Ovary (tissue), 9 donors: ENCODE measurements around the gene PEPD. TPM values are rescaled to one million over a fixed set of nuclear protein-coding genes. Genes with fewer than 3 reads are reported as not detected.

ENCODE experiments used
- DNase-seq, 5 donors: peaks; one replicate each; pipeline ENCODE4 v3.0.0-alpha.2; 2019 to 2020
- H3K27ac ChIP-seq, 2 donors: fragments of 200-600 bp; one replicate each; pipeline versions ENCODE4 v1.5.1 to v1.8.0; 2019 to 2022
- H3K27me3 ChIP-seq: fragments of 200-600 bp; one replicate; pipeline ENCODE4 v1.8.0; 2022
- H3K36me3 ChIP-seq: fragments of 200-600 bp; sonication (generic); one replicate; pipeline ENCODE4 v1.5.1; 2019
- H3K4me1 ChIP-seq: one replicate; pipeline ENCODE4 v1.8.1; 2013; ENCODE audit warnings: mild to moderate bottlenecking, moderate library complexity; ENCODE audit not compliant: insufficient read depth
- H3K4me3 ChIP-seq: fragments of 200-600 bp; sonication (generic); one replicate; pipeline ENCODE4 v1.5.1; 2017
- H3K9me3 ChIP-seq, 2 donors: fragments of 200-600 bp in 1 of 2; sonication (generic) in 1 of 2; one replicate each; pipeline versions ENCODE4 v1.5.1 to v1.8.1; 2013 to 2019; ENCODE audit warnings: mild to moderate bottlenecking in 1 of 2, moderate library complexity in 1 of 2
- CTCF ChIP-seq, 3 donors: fragments of 450-650 bp in 2 of 3; fragments of 200-600 bp in 1 of 3; IDR thresholded peaks; one replicate each; pipeline versions ENCODE4 v1.5.1 to v1.8.0; 2016 to 2022; ENCODE audit warnings: antibody characterized with exemption in 3 of 3, mild to moderate bottlenecking in 1 of 3
- EP300 ChIP-seq: sonication (generic); formaldehyde crosslinking; IDR thresholded peaks from one replicate; pipeline ENCODE4 v1.6.1; 2017; ENCODE audit warnings: antibody characterized with exemption
- POLR2A ChIP-seq: fragments of 450-650 bp; IDR thresholded peaks from one replicate; pipeline ENCODE4 v1.6.1; 2017; ENCODE audit warnings: antibody characterized with exemption, mild to moderate bottlenecking, moderate library complexity
- WGBS, 3 donors: extraction: QIAGEN DNeasy Blood & Tissue Kit in 1 of 3; methylation state at CpG; one replicate each; pipeline versions ENCODE4 v1.1.5 to v1.1.7; 2013 to 2017; 5-methylcytosine and 5-hydroxymethylcytosine counted together
- intact Hi-C, 4 donors: fragments of 100-400 bp; cut with DNase I; formaldehyde crosslinking; loops; one replicate each; pipeline versions ENCODE4 v1.11.0 to v1.15.1; 2022 to 2023
- polyA plus RNA-seq, 2 donors: library from polyadenylated mRNA; stranded (reverse); fragments of 200-250 nt in 1 of 2; fragments of 350-450 nt in 1 of 2; fragmentation: Illumina TruSeq in 1 of 2; extraction: RNeasy Lipid Tissue Mini Kit (QIAGEN cat#74804) in 1 of 2; gene quantifications; one replicate each; pipeline ENCODE4 v1.2.3, GENCODE V29; 2013 to 2014
- total RNA-seq, 7 donors: library from RNA; depleted of rRNA in 2 of 7; stranded (reverse); fragments of >200 nt in 2 of 7; fragmentation: NEBNext Ultra II Directional in 3 of 7; extraction: Animal tissue kit (Norgen Biotek cat#: 25700) in 3 of 7; gene quantifications; one replicate each; pipeline versions ENCODE4 v1.1.0 to v1.2.4, GENCODE V29; 2016 to 2023
- donor health status: DM: no; HTN: no; CAD: no; lungs with moderate emphysema.
- donor health status: DM: no; HTN: no; CAD: no.
- donor health status: Bipolar disorder and iron deficiency.
- donor health status: DM: yes; HTN: yes; CAD: no.
- donor health status: DM: no; HTN: no; CAD: no.
- donor health status: DM: yes; HTN: yes; CAD: no.

PEPD gene
- total and polyA plus RNA-seq, 9 donors, result 38.7 to 66.9 (median 58.9) TPM

GRCh38 chr19:33339016-33339984 is 182.3 kb downstream of the PEPD start:
- TF ChIP-seq CTCF (IDR thresholded peaks at IDR 0.05), result no peak
- no peak for TF ChIP-seq POLR2A
- no peak for TF ChIP-seq EP300
- Histone ChIP-seq H3K27me3 (no peaks in the 10 kb centered on the region), H3K27ac (no peak overlapping the region), H3K9me3 (no peaks in the 10 kb centered on the region), H3K36me3 (no peaks in the 10 kb centered on the region), H3K4me1 (no peaks in the 10 kb centered on the region), H3K4me3 (no peak overlapping the region)
- WGBS, 3 donors, result 77 to 79% (median 77%) methylated on average over 8 of the region's 8 CpGs
- intact Hi-C loops, result no loop called here
- DNase-seq, result no peak

Other genes with a start within 250 kb of the PEPD start
- gene CEBPA, start 219.3 kb downstream of the PEPD start, total RNA-seq, result 1 to 10 TPM; 1.5 to 6.1 (median 3.7) TPM
- 1 to 10 TPM in 1 of 2 donors, under 1 TPM in 1; 0.92 to 4.3 TPM for gene CEBPA, start 219.3 kb downstream of the PEPD start, polyA plus RNA-seq
- 10 to 100 TPM in 4 of 7 donors, 1 to 10 TPM in 3; 7.3 to 54.6 (median 12.0) TPM for gene CEBPG, start 148.1 kb downstream of the PEPD start, total RNA-seq
- gene CEBPG, start 148.1 kb downstream of the PEPD start, polyA plus RNA-seq, result 10 to 100 TPM in 1 of 2 donors, 1 to 10 TPM in 1; 5.6 to 12.1 TPM
- gene CHST8, start 100.2 kb upstream of the PEPD start, total RNA-seq, result 1 to 10 TPM in 3 of 7 donors, under 1 TPM in 4; 0.48 to 2.5 (median 0.99) TPM
- 1 to 10 TPM in 1 of 2 donors, not detected in 1; 1.6 TPM for gene CHST8, start 100.2 kb upstream of the PEPD start, polyA plus RNA-seq